Activated CD8-positive, alpha-beta T cell treated with anti-CD3 and anti-CD28 coated beads for 36 hours (primary cell): ENCODE measurements around the gene PVRIG. TPM values are rescaled to one million over a fixed set of nuclear protein-coding genes. Genes with fewer than 3 reads are reported as not detected.

Source experiments
- ATAC-seq: fragments of 200-7000 bp; cut with Tn5 transposase; one replicate; pipeline ENCODE4 v1.10.0; 2021; ENCODE audit warnings: mild to moderate bottlenecking, moderate library complexity
- CTCF ChIA-PET: fragments of 350-600 bp; sonication (Branson Sonifier 250); formaldehyde crosslinking; loops from one replicate; lab custom pipeline; 2021; ENCODE audit warnings: antibody characterized with exemption; lab: Charles Lee
- POLR2A ChIA-PET: fragments of 350-600 bp; sonication (Branson Sonifier 250); formaldehyde crosslinking; loops from one replicate; lab custom pipeline; 2021; ENCODE audit warnings: antibody characterized with exemption; lab: Charles Lee
- DNase-seq: peaks from one replicate; pipeline ENCODE4 v3.0.0-alpha.2; 2020
- H3K27ac Mint-ChIP-seq: one replicate; pipeline ENCODE4 v1.8.0; 2021; ENCODE audit warnings: mild to moderate bottlenecking, mixed read lengths
- H3K27me3 Mint-ChIP-seq: one replicate; pipeline ENCODE4 v1.8.0; 2021; ENCODE audit warnings: mixed read lengths
- H3K36me3 Mint-ChIP-seq: one replicate; pipeline ENCODE4 v1.8.0; 2021; ENCODE audit warnings: low read depth, mixed read lengths
- H3K4me1 Mint-ChIP-seq: one replicate; pipeline ENCODE4 v1.8.0; 2021; ENCODE audit warnings: low read depth, mixed read lengths
- H3K4me3 Mint-ChIP-seq: one replicate; pipeline ENCODE4 v1.8.0; 2021; ENCODE audit warnings: mild to moderate bottlenecking, moderate library complexity, mixed read lengths
- H3K9me3 Mint-ChIP-seq: one replicate; pipeline ENCODE4 v1.8.0; 2021; ENCODE audit warnings: mixed read lengths
- intact Hi-C: fragments of 100-400 bp; cut with micrococcal nuclease; formaldehyde crosslinking; loops from one replicate; pipeline ENCODE4 v1.10.0; 2022
- total RNA-seq, 2 experiments: library from RNA; stranded (reverse); gene quantifications; one replicate each; pipeline ENCODE4 v1.2.3, GENCODE V29; 2021
- TF ChIP-seq, protein P1 (sequence below): fragments of 200-600 bp; IDR thresholded peaks from one replicate; pipeline ENCODE4 v1.8.0; 2022; ENCODE audit warnings: antibody characterized with exemption, mild to moderate bottlenecking

The PVRIG gene
- total RNA-seq, 2 experiments from 2014 or later, result 29.8 to 30.2 TPM

DNA sequence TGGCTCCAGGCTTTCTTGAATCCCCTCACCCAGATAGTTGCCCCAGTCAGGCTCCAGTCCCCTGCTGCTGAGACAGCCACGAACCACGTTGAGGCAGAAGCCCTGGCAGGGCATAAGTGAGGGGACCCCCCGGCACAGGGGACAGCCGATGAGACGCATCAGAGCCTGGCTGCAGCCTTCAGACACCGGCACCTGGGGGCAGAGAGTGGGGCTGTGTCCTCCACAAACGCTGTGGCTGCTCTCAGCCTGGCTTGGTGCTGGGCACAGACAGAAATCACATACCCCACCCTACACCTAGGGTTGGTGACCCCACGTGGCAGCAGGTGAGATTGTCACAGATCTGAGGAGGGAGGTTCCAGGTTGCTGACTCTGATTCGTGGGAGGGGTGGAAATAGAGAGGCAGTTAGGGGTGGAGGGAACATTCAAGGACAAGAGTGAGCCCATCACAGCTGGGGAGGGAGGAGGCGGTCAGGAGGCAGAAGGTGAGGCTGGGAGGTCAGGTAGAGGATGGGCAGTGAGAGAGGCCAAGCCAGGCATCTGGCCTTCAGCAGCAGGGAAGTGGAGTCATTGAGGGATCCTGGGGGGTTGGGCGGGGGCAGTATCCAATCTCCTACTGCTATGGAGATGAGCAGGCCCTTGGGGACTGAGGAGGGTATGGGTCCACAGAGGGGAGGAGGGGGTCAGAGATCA is 45.8 kb upstream of the PVRIG start:
- CTCF ChIA-PET, result no interaction called here
- H3K4me3 Mint-ChIP-seq, result no peak overlapping the region
- H3K36me3 Mint-ChIP-seq, result no peaks in the 10 kb centered on the region
- peaks cover 6% of the 10 kb centered on the region for H3K27me3 Mint-ChIP-seq
- no peak overlapping the region for H3K27ac Mint-ChIP-seq
- peaks cover 1% of the 10 kb centered on the region for H3K9me3 Mint-ChIP-seq
- H3K4me1 Mint-ChIP-seq, result peaks cover 34% of the 10 kb centered on the region
- POLR2A ChIA-PET, result no interaction called here
- no peak for ATAC-seq
- no peak for DNase-seq
- intact Hi-C loops, result no loop called here
- TF ChIP-seq, protein P1, sequence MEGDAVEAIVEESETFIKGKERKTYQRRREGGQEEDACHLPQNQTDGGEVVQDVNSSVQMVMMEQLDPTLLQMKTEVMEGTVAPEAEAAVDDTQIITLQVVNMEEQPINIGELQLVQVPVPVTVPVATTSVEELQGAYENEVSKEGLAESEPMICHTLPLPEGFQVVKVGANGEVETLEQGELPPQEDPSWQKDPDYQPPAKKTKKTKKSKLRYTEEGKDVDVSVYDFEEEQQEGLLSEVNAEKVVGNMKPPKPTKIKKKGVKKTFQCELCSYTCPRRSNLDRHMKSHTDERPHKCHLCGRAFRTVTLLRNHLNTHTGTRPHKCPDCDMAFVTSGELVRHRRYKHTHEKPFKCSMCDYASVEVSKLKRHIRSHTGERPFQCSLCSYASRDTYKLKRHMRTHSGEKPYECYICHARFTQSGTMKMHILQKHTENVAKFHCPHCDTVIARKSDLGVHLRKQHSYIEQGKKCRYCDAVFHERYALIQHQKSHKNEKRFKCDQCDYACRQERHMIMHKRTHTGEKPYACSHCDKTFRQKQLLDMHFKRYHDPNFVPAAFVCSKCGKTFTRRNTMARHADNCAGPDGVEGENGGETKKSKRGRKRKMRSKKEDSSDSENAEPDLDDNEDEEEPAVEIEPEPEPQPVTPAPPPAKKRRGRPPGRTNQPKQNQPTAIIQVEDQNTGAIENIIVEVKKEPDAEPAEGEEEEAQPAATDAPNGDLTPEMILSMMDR, result no peak

DNA sequence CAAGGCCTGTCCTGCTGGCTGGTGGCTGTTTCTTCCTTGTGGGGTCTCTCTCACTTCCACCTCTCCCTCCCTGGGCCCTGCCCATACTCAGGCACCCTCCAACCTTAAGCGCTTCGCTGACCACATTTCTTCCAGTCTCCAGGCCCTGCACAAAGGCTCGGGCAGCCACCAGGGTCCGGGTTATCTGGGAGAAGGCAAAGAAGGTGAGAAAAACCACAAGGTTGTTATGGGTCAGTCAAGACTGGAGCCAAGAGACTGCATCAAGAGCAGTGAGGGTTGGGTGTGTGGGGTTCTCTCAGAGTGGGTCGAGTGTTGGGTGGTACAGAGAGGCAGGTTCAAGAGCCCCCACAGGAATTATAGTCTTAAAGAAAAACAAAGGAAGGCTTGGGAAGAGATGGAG is 45.2 kb upstream of the PVRIG start:
- ChIA-PET POLR2A (interaction anchor here (4.1 kb wide), 1 partner anchor 8 kb away, joined by 18 read pairs; no protein-coding TSS in a partner anchor), CTCF (no interaction called here)
- no peak overlapping the region for H3K27ac Mint-ChIP-seq
- H3K27me3 Mint-ChIP-seq, result peaks cover 6% of the 10 kb centered on the region
- H3K9me3 Mint-ChIP-seq, result peaks cover 1% of the 10 kb centered on the region
- TF ChIP-seq, protein P1, result no peak
- no peak overlapping the region for H3K4me3 Mint-ChIP-seq
- ATAC-seq (no peak), DNase-seq (no peak)
- peaks cover 28% of the 10 kb centered on the region for H3K4me1 Mint-ChIP-seq
- H3K36me3 Mint-ChIP-seq, result no peaks in the 10 kb centered on the region
- intact Hi-C loops, result no loop called here

DNA sequence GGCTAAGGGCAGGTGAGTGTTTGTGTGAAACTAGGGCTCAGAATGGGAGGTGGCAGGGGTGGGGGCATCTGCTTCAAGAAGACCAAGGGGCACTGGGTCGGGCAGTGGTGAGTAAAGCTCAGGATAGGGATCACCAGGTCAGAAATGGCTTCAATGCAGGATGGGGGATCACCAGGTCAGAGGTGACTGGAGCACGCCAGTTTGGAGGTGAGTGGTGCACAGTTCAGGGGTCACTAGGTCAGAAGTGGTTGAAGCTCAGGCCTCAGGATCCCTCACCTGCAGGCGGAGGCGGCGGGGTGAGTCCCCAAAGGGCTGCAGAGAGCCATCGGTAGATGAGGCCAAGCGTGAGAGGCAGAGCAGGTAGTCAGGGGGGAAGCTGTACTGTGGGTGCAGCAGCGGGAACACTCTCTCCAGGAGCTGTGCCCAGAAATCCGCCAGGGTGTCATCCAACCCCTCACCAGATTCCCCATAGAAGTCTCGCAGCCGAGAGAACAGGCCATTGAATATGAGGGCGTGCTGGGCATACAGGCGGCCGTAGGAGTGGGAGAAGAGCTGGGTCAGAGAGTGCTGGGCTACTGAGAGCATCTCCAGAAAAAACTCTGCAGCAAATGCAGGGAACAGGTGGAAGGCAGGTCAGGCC is 44.3 kb upstream of the PVRIG start:
- TF ChIP-seq, protein P1, result no peak
- ATAC-seq, result no peak
- peaks cover 23% of the 10 kb centered on the region for H3K4me1 Mint-ChIP-seq
- CTCF ChIA-PET, result interaction anchor here (1.0 to 2.3 kb wide), 4 partner anchors 9 to 43 kb away, joined by 3 to 8 read pairs (median 5); no protein-coding TSS in a partner anchor
- POLR2A ChIA-PET, result interaction anchor here (1.4 to 4.1 kb wide), 4 partner anchors 9 to 43 kb away, joined by 3 to 18 read pairs (median 4); no protein-coding TSS in a partner anchor
- intact Hi-C loops, result no loop called here
- H3K9me3 Mint-ChIP-seq, result peaks cover 2% of the 10 kb centered on the region
- no peaks in the 10 kb centered on the region for H3K36me3 Mint-ChIP-seq
- no peak overlapping the region for H3K4me3 Mint-ChIP-seq
- H3K27ac Mint-ChIP-seq, result no peak overlapping the region
- no peak for DNase-seq
- H3K27me3 Mint-ChIP-seq, result peaks cover 5% of the 10 kb centered on the region

DNA sequence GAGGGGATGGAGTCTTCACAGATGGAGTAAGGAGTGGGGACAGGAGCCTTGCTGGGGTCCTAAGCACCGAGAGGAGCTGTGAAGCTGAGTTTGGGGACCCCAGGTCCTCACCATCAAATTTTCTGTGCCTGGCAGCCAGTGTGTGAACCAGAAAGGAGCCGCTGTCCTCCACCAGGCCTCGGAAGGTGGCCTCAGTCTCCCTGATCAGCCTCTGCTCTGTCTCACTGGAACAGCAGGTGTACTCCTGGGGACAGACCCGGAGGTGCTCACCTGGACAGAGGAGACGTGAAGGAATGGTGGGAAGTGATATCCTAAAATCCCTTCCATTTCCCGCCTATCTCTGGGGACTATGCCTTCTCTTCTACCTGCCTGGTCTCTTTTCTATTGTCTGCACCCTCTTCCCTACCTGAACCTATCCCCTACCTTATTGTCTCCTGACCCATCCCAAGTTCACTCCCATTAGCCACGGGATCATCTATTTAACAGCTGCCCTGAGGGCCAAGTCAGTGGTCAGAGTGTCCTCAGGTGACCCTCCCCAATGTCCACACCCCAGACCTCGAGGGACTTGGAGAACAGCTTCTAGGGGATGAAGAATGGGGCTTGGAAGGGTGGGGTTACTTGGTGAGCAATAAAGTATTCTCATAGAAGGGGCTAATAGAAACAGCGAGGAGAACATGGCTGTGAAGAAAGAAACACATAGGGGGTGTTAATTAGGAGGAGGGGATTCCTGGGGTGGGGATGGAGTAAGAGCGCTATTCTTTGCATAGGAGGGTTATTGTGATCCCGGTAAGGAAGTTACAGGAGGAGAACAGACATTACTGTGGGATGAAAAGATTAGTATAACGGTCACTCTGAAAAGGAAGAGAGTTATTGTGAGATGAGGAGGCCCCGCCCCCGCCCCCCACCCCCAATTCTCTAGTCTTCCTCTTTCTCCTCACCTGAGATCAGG is 43.4 kb upstream of the PVRIG start:
- intact Hi-C loops, result no loop called here

More for the DNA sequence above, 43.4 kb upstream of the PVRIG start:
- Mint-ChIP-seq H3K4me3 (peak overlapping the region; percentile 76), H3K36me3 (no peaks in the 10 kb centered on the region), H3K27ac (no peak overlapping the region), H3K9me3 (peaks cover 3% of the 10 kb centered on the region), H3K4me1 (peaks cover 26% of the 10 kb centered on the region), H3K27me3 (peaks cover 2% of the 10 kb centered on the region)
- CTCF ChIA-PET, result interaction anchor here (1.3 to 2.3 kb wide), 5 partner anchors 9 to 43 kb away, joined by 3 to 10 read pairs (median 7); partner anchors contain the start of gene GAL3ST4
- TF ChIP-seq, protein P1, result no peak
- no peak for DNase-seq
- POLR2A ChIA-PET, result interaction anchor here (0.7 to 4.1 kb wide), 9 partner anchors 10 to 389 kb away, joined by 3 to 18 read pairs (median 3); no protein-coding TSS in a partner anchor
- no peak for ATAC-seq
